ENCODE data around the gene TMEM52. TPM values are rescaled to one million over a fixed set of nuclear protein-coding genes. Genes with fewer than 3 reads are reported as not detected.

Gene TMEM52
- total and polyA plus RNA-seq, 2 of the 13 experiments (the other 11 are each of a cell fraction or from before 2014, with no cell fraction given) = 13.2 to 18.7 TPM

- TF ChIP-seq ZNF749 (CRISPR knock-in tag; IDR thresholded peaks at IDR 0.05; ENCODE audit: borderline replicate concordance) (0 out of 2 replicates have a peak, but pooled peaks have one; percentile 35), ZNF121 (CRISPR knock-in tag; IDR thresholded peaks at IDR 0.05) (no peak), ZBTB8A (CRISPR knock-in tag; IDR thresholded peaks at IDR 0.05; ENCODE audit: borderline replicate concordance, low read depth) (no peak), KLF6 (CRISPR knock-in tag; IDR thresholded peaks at IDR 0.05) (0 out of 2 replicates have a peak, but pooled peaks have one; percentile 70), POGZ (CRISPR knock-in tag; IDR thresholded peaks at IDR 0.05) (peak; percentile 71), ARNT2 (CRISPR knock-in tag; IDR thresholded peaks at IDR 0.05; ENCODE audit: low read depth) (peak; percentile 68; the same call in 1 of the 2 replicates), TCF7L2 (IDR thresholded peaks at IDR 0.05; ENCODE audit: low read depth, low read length) (no peak), KDM5B (CRISPR knock-in tag; IDR thresholded peaks at IDR 0.05; ENCODE audit: borderline replicate concordance) (peak; percentile 85), CTCF (CRISPR knock-in tag; IDR thresholded peaks at IDR 0.05) (peak; percentile 100), ZNF230 (CRISPR knock-in tag; IDR thresholded peaks at IDR 0.05) (no peak), GZF1 (CRISPR knock-in tag; IDR thresholded peaks at IDR 0.05) (peak; percentile 82; the same call in 1 of the 2 replicates), ZNF24 (IDR thresholded peaks at IDR 0.05) (no peak), NR2C2 (CRISPR knock-in tag; IDR thresholded peaks at IDR 0.05; ENCODE audit: borderline replicate concordance) (peak; percentile 19; the same call in 1 of the 2 replicates), ZNF333 (CRISPR knock-in tag; IDR thresholded peaks at IDR 0.05; ENCODE audit: borderline replicate concordance) (0 out of 2 replicates have a peak, but pooled peaks have one; percentile 57), TFDP1 (CRISPR knock-in tag; IDR thresholded peaks at IDR 0.05; ENCODE audit: borderline replicate concordance) (peak; percentile 29; the same call in 1 of the 2 replicates), FOSL2 (CRISPR knock-in tag; IDR thresholded peaks at IDR 0.05) (peak; percentile 42), HDAC2 (CRISPR knock-in tag; IDR thresholded peaks at IDR 0.05) (peak; percentile 82), MED8 (CRISPR knock-in tag; IDR thresholded peaks at IDR 0.05; ENCODE audit: insufficient replicate concordance) (peak; percentile 52), ZNF614 (CRISPR knock-in tag; IDR thresholded peaks at IDR 0.05; ENCODE audit: borderline replicate concordance) (peak; percentile 74), ZMYM2 (CRISPR knock-in tag; IDR thresholded peaks at IDR 0.05) (peak; percentile 84), CERS6 (CRISPR knock-in tag; IDR thresholded peaks at IDR 0.05) (no peak), DNMT1 (CRISPR knock-in tag; IDR thresholded peaks at IDR 0.05) (peak; percentile 61; the same call in 1 of the 2 replicates), TARDBP (CRISPR knock-in tag; IDR thresholded peaks at IDR 0.05) (peak; percentile 42; the same call in 1 of the 2 replicates), SRSF1 (optimal IDR thresholded peaks at IDR 0.05; ENCODE audit: low read depth, low read length) (peak; percentile 29)
- TF ChIP-seq, protein P1, sequence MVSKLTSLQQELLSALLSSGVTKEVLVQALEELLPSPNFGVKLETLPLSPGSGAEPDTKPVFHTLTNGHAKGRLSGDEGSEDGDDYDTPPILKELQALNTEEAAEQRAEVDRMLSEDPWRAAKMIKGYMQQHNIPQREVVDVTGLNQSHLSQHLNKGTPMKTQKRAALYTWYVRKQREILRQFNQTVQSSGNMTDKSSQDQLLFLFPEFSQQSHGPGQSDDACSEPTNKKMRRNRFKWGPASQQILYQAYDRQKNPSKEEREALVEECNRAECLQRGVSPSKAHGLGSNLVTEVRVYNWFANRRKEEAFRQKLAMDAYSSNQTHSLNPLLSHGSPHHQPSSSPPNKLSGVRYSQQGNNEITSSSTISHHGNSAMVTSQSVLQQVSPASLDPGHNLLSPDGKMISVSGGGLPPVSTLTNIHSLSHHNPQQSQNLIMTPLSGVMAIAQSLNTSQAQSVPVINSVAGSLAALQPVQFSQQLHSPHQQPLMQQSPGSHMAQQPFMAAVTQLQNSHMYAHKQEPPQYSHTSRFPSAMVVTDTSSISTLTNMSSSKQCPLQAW (CRISPR knock-in tag; IDR thresholded peaks at IDR 0.05) = peak; percentile 86
These were observed 24.9 kb upstream of the TMEM52 start (continued) for GRCh38 chr1:1943834-1944570.
